ENCODE results near the gene COCH. TPM values are rescaled to one million over a fixed set of nuclear protein-coding genes. Genes with fewer than 3 reads are reported as not detected.
"Not testable (repeated sequence)": the region's sequence is repeated elsewhere in the genome, so short reads cannot be mapped to it uniquely, and the experiment has no call there.

COCH gene
- total RNA-seq, 1 donor from 2014 or later = 29.0 TPM

- no peaks in the 10 kb centered on the region for H3K4me1 Mint-ChIP-seq (ENCODE audit: low read depth, unreplicated experiment)
- no peak for TF ChIP-seq CTCF (IDR thresholded peaks at IDR 0.05; ENCODE audit: partially characterized antibody, unreplicated experiment)
- H3K27ac Mint-ChIP-seq (ENCODE audit: unreplicated experiment) = no peak overlapping the region
- H3K9me3 Mint-ChIP-seq (ENCODE audit: unreplicated experiment) = no peaks in the 10 kb centered on the region
- H3K27me3 Mint-ChIP-seq (ENCODE audit: unreplicated experiment) = peaks cover 1% of the 10 kb centered on the region
- peaks cover 4% of the 10 kb centered on the region for H3K36me3 Mint-ChIP-seq (ENCODE audit: unreplicated experiment)
- H3K4me3 Mint-ChIP-seq (ENCODE audit: unreplicated experiment) = no peak overlapping the region
- DNase-seq = no peak
These were observed 20.7 kb downstream of the COCH start for GRCh38 chr14:30894923-30895515.

DNA sequence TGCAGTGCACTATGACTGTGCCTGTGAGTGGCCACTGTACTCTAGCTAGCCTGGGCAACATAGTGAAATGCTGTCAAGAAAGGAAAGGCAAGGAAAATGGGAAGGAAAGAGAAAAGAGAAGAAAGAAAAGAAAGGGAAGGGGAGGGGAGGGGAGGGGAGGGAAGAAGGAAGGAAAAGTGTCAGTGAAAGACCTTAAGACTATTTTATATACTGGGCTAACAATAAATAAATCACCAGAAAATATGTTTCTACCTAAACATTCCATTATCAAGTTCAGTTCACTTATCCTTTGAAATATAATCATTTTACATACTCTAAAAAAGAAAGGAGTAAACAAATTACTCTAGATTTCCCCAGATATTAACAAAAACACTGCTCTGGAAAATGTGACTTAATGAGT is 22.1 kb downstream of the COCH start:
- Mint-ChIP-seq H3K9me3 (ENCODE audit: unreplicated experiment) (no peaks in the 10 kb centered on the region), H3K27me3 (ENCODE audit: unreplicated experiment) (peaks cover 1% of the 10 kb centered on the region), H3K27ac (ENCODE audit: unreplicated experiment) (no peak overlapping the region), H3K36me3 (ENCODE audit: unreplicated experiment) (peaks cover 4% of the 10 kb centered on the region), H3K4me3 (ENCODE audit: unreplicated experiment) (no peak overlapping the region), H3K4me1 (ENCODE audit: low read depth, unreplicated experiment) (no peaks in the 10 kb centered on the region)
- TF ChIP-seq CTCF (IDR thresholded peaks at IDR 0.05; ENCODE audit: partially characterized antibody, unreplicated experiment) = no peak
- DNase-seq = no peak

DNA sequence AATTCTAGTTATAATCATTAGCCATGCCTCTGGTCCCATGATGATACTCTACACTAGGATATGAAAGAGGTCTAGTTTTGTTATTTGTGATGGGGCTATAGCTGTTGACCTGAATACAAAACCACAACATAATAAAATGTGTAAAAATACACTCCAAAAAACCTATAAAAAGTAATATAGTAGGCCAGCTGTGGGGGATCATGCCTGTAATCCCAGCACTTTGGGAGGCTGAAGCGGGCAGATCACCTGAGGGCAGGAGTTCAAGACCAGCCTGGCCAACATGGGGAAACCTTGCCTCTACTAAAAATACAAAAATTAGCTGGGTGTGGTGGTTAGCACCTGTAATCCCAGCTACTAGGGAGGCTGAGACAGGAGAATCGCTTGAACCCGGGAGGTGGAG is 22.8 kb downstream of the COCH start:
- not testable (repeated sequence) for H3K36me3 Mint-ChIP-seq (ENCODE audit: unreplicated experiment); H3K4me3 Mint-ChIP-seq (ENCODE audit: unreplicated experiment); H3K9me3 Mint-ChIP-seq (ENCODE audit: unreplicated experiment); H3K27ac Mint-ChIP-seq (ENCODE audit: unreplicated experiment); H3K4me1 Mint-ChIP-seq (ENCODE audit: low read depth, unreplicated experiment); DNase-seq; H3K27me3 Mint-ChIP-seq (ENCODE audit: unreplicated experiment)

GRCh38 chr14:30903285-30904124 is 29.1 kb downstream of the COCH start:
- no peaks in the 10 kb centered on the region for H3K36me3 Mint-ChIP-seq (ENCODE audit: unreplicated experiment)
- no peaks in the 10 kb centered on the region for H3K9me3 Mint-ChIP-seq (ENCODE audit: unreplicated experiment)

More at GRCh38 chr14:30903285-30904124, 29.1 kb downstream of the COCH start:
- no peak for TF ChIP-seq CTCF (IDR thresholded peaks at IDR 0.05; ENCODE audit: partially characterized antibody, unreplicated experiment)
- Mint-ChIP-seq H3K27ac (ENCODE audit: unreplicated experiment) (no peak overlapping the region), H3K27me3 (ENCODE audit: unreplicated experiment) (peaks cover 1% of the 10 kb centered on the region), H3K4me1 (ENCODE audit: low read depth, unreplicated experiment) (no peaks in the 10 kb centered on the region), H3K4me3 (ENCODE audit: unreplicated experiment) (no peak overlapping the region)
- DNase-seq = no peak
